ENCODE results near the gene SUPT3H. TPM values are rescaled to one million over a fixed set of nuclear protein-coding genes. Genes with fewer than 3 reads are reported as not detected.

SUPT3H gene
- polyA plus RNA-seq, 3 donors, result 2.4 to 3.5 (median 2.5) TPM

DNA sequence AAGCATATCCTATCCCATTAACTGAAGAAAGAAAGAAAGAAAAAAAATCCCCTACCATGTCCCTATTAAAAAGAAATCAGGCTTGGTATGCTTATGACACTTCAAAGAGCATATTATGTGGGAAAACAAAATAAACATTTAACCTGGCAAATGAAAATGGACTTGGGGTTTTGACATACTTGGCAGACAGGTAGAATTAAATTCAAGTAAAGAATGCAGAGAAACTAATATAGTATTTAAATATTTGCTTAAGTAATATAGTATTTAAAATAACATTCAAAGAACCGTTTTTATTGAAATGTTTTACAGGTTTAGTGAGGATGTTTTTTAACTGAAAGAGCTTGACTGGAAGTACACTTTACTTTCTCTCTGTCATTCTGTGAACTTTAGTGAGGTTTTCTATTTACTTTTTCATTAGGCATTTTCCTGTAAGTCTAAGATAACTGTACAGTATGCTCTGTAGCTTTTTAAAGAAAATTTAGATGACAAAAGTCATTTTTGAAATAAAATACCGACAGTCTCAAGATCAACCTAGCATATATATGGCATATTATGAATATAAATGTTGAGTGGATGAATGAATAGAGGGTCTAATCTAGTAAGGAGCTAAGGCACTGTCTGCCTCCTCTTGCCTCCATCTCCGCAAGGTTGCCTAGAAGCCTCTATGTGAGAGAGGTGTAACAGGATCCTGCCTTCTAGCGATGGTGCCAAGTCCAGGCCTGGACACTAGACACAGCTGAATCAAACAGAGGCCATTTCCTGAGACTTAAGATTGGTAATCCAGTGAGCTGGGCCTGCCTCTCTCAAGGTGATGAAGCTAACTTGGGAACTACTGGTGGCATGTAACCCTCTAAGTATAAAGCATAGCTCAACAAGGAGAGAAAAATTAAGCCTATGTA, 394.0 kb downstream of the SUPT3H start:
- Histone ChIP-seq H3K36me3 (replicated peaks in 1 of 2; ENCODE audit: control insufficient read depth in 1 of 2, insufficient read depth in 2 of 2, low read length in 2 of 2) (no peaks in the 10 kb centered on the region), H3K9me3 (replicated peaks in 1 of 2; ENCODE audit: control insufficient read depth in 1 of 2, insufficient read depth in 1 of 2, low read length in 2 of 2) (no peaks in the 10 kb centered on the region), H3K4me3 (replicated peaks in 1 of 3; ENCODE audit: low read depth in 2 of 3, low read length in 3 of 3) (no peak overlapping the region), H3K27ac (ENCODE audit: low read depth in 1 of 2, low read length in 2 of 2) (no peak overlapping the region), H2AFZ (ENCODE audit: insufficient read depth, low read depth, low read length, poor library complexity, severe bottlenecking) (no peak overlapping the region), H4K20me1 (ENCODE audit: insufficient read depth, low read length) (no peaks in the 10 kb centered on the region), H3K9ac (ENCODE audit: insufficient read depth, low read length, poor library complexity, severe bottlenecking) (no peak overlapping the region), H3K27me3 (ENCODE audit: control insufficient read depth in 2 of 2, insufficient read depth in 2 of 2, low read length in 2 of 2) (no peaks in the 10 kb centered on the region), H3K79me2 (ENCODE audit: insufficient read depth, low read length) (no peaks in the 10 kb centered on the region), H3K4me1 (ENCODE audit: control insufficient read depth in 1 of 2, insufficient read depth in 2 of 2, low read length in 2 of 2) (no peaks in the 10 kb centered on the region), H3K4me2 (replicated peaks; ENCODE audit: extremely low read depth, low read length, poor library complexity, severe bottlenecking) (no peak overlapping the region)
- DNase-seq, result no peak
- H3K36me3 Mint-ChIP-seq, result no peaks in the 10 kb centered on the region
- H3K9me3 Mint-ChIP-seq, result no peaks in the 10 kb centered on the region
- H3K27me3 Mint-ChIP-seq (ENCODE audit: low read depth in 3 of 3), result peaks cover 0 to 3% (median 0%) of the 10 kb centered on the region in 3 donors
- H3K27ac Mint-ChIP-seq, result no peak overlapping the region
- no peaks in the 10 kb centered on the region for H3K4me1 Mint-ChIP-seq
- intact Hi-C loops (cut with micrococcal nuclease), result no loop called here
- no peak overlapping the region for H3K4me3 Mint-ChIP-seq
- WGBS (ENCODE audit: insufficient coverage), result 80% methylated on average over 1 of the region's 4 CpGs
- no peak for TF ChIP-seq CTCF (IDR thresholded peaks at IDR 0.05)

DNA sequence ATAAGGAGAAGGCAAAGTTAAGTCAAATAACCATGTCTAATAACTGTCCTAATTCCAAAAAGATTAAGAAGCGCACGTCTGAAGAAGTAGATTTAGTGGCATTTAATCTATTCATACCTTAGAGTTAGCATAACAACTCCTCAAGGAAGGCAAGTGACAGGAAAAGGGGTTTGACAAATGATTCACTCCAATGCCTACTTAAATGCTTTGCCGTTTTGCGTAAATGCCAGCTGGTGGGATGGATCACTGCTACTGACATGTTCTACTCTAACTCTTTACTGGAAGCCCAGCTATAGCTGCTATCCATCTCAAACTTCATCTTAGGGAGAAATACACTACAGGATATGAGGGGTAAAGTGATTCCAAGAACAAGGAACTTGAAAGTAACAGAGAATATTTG, 396.9 kb downstream of the SUPT3H start:
- no peak for DNase-seq
- Mint-ChIP-seq H3K27ac (no peak overlapping the region), H3K27me3 (ENCODE audit: low read depth in 3 of 3) (peaks cover 0 to 3% (median 0%) of the 10 kb centered on the region in 3 donors), H3K4me3 (no peak overlapping the region), H3K4me1 (peaks cover 3% of the 10 kb centered on the region), H3K9me3 (no peaks in the 10 kb centered on the region), H3K36me3 (no peaks in the 10 kb centered on the region)
- Histone ChIP-seq H4K20me1 (ENCODE audit: insufficient read depth, low read length) (no peaks in the 10 kb centered on the region), H3K36me3 (replicated peaks in 1 of 2; ENCODE audit: control insufficient read depth in 1 of 2, insufficient read depth in 2 of 2, low read length in 2 of 2) (no peaks in the 10 kb centered on the region), H3K4me3 (replicated peaks in 1 of 3; ENCODE audit: low read depth in 2 of 3, low read length in 3 of 3) (no peak overlapping the region), H3K27me3 (ENCODE audit: control insufficient read depth in 2 of 2, insufficient read depth in 2 of 2, low read length in 2 of 2) (no peaks in the 10 kb centered on the region), H3K9ac (ENCODE audit: insufficient read depth, low read length, poor library complexity, severe bottlenecking) (no peak overlapping the region), H3K4me1 (ENCODE audit: control insufficient read depth in 1 of 2, insufficient read depth in 2 of 2, low read length in 2 of 2) (no peaks in the 10 kb centered on the region), H2AFZ (ENCODE audit: insufficient read depth, low read depth, low read length, poor library complexity, severe bottlenecking) (no peak overlapping the region), H3K4me2 (replicated peaks; ENCODE audit: extremely low read depth, low read length, poor library complexity, severe bottlenecking) (no peak overlapping the region), H3K27ac (ENCODE audit: low read depth in 1 of 2, low read length in 2 of 2) (no peak overlapping the region), H3K79me2 (ENCODE audit: insufficient read depth, low read length) (no peaks in the 10 kb centered on the region), H3K9me3 (replicated peaks in 1 of 2; ENCODE audit: control insufficient read depth in 1 of 2, insufficient read depth in 1 of 2, low read length in 2 of 2) (no peaks in the 10 kb centered on the region)
- WGBS (ENCODE audit: insufficient coverage), result 100% methylated on average over 2 of the region's 4 CpGs
- intact Hi-C loops (cut with micrococcal nuclease), result no loop called here
- no peak for TF ChIP-seq CTCF (IDR thresholded peaks at IDR 0.05)
